ENCODE measurements around the gene PDRG1.

DNA sequence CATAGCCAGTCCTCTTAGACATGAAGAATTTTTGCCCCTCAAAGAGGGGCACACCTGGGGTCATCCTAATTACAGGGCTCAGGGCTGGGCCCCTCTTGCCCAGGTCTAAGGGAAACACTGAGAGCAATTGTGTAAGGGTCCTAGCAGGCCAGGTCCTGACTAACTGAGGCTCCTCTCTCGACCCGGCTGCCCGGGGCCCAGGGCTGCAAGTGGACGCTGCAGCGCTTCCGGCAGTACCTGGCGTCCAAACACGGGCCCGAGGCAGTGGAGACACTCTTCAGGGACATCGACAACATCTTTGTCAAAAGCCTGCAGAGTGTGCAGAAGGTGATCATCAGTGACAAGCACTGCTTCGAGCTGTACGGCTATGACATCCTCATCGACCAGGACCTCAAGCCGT lies 17.4 kb downstream of the PDRG1 start:
- no peak for TF ChIP-seq SP1 (IDR thresholded peaks at IDR 0.05)
- TF ChIP-seq BHLHE40 (IDR thresholded peaks at IDR 0.05; ENCODE audit: borderline replicate concordance), result no peak
- no peak for TF ChIP-seq SUZ12 (IDR thresholded peaks at IDR 0.05)

Measured in HEK293T (cell line).